Thoracic aorta (tissue), 2 donors: ENCODE measurements around the gene GLUL. TPM values are rescaled to one million over a fixed set of nuclear protein-coding genes. Genes with fewer than 3 reads are reported as not detected.

Experiments
- ATAC-seq: fragments of 150-250 bp; one replicate; pipeline ENCODE4 v1.8.0; 2017; ENCODE audit warnings: low read depth; ENCODE audit not compliant: insufficient number of reproducible peaks, low FRiP score
- DNase-seq: peaks from one replicate; pipeline ENCODE4 v3.0.0-alpha.2; 2020; ENCODE audit warnings: low spot score
- H3K27ac ChIP-seq, 2 donors: fragments of 200-600 bp; sonication (generic); 1 replicate in 1 of 2; 2 replicates in 1 of 2; pipeline ENCODE4 v1.5.1; 2016; ENCODE audit warnings: mild to moderate bottlenecking in 2 of 2, moderate library complexity in 2 of 2
- H3K27me3 ChIP-seq: fragments of 200-600 bp; sonication (generic); replicated peaks from 2 replicates; pipeline ENCODE4 v1.6.0; 2016; ENCODE audit warnings: mild to moderate bottlenecking; ENCODE audit not compliant: insufficient read depth
- H3K36me3 ChIP-seq: fragments of 200-600 bp; sonication (generic); one replicate; pipeline ENCODE4 v1.5.1; 2016
- H3K4me1 ChIP-seq, 2 donors: fragments of 200-600 bp; sonication (generic); 1 replicate in 1 of 2; 2 replicates in 1 of 2; pipeline versions ENCODE4 v1.5.1 to v1.6.0; 2016; ENCODE audit warnings: low read depth in 2 of 2, mild to moderate bottlenecking in 1 of 2; ENCODE audit not compliant: control insufficient read depth in 1 of 2
- H3K4me3 ChIP-seq: fragments of 200-600 bp; sonication (generic); 2 replicates; pipeline ENCODE4 v1.5.1; 2016; ENCODE audit warnings: mild to moderate bottlenecking
- H3K9me3 ChIP-seq: fragments of 200-600 bp; sonication (generic); 2 replicates; pipeline ENCODE4 v1.5.1; 2016
- CTCF ChIP-seq: fragments of 200-600 bp; sonication (generic); IDR thresholded peaks from one replicate; pipeline ENCODE4 v1.5.1; 2019; ENCODE audit warnings: antibody characterized with exemption
- total RNA-seq, 2 donors: library from RNA; depleted of rRNA; stranded (reverse); fragments of >200 nt; gene quantifications; one replicate each; pipeline versions ENCODE4 v1.1.0 to v1.2.3, GENCODE V29; 2016

Gene GLUL
- total RNA-seq, 2 donors from 2014 or later: 705 to 998 TPM

DNA sequence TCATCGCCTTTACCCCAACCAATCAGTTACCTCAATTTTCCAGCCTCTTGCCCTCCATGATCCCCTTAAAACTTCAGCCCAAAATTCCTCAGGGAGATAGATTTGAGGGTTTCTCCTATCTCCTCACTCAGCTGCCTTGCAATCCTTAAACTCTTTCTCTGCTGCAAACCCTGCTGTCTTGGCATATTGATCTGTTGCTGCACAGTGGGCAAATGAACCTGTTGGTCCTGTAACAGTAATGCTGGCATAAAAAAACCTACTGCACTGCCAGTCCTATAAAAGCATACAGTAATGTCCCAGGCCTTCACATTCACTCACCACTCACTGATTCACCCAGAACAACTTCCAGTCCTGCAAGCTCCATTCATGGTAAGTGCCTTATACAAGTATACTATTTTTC is 14.0 kb upstream of the GLUL start:
- H3K27me3 ChIP-seq: no peaks in the 10 kb centered on the region
- H3K27ac ChIP-seq: no peak overlapping the region
- H3K4me3 ChIP-seq: no peak overlapping the region
- H3K4me1 ChIP-seq: peaks cover 6 to 11% of the 10 kb centered on the region in 2 donors
- no peaks in the 10 kb centered on the region for H3K36me3 ChIP-seq
- H3K9me3 ChIP-seq: no peaks in the 10 kb centered on the region
- ATAC-seq (no peak), DNase-seq (no peak)
- TF ChIP-seq CTCF: no peak

DNA sequence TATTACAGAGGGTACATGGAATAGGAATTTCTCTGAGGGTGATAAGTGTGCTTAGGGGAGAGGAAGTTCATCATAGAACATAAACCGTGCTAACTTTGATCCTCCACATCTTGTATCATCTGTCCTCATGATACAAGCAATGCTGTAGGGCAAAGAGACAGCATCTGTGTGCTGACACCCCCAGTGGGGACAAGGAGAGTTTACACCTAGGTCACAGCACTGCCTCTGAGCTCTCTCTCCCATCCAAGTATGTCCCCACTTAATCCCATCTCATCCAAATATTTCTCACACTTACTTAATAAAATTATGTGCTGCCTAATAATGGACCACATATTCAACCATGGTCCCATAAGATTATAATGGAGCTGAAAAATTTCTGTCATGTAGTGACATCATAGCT is 13.2 kb upstream of the GLUL start:
- no peak overlapping the region for H3K27ac ChIP-seq
- DNase-seq (no peak), ATAC-seq (no peak)
- H3K27me3 ChIP-seq: no peaks in the 10 kb centered on the region
- no peaks in the 10 kb centered on the region for H3K9me3 ChIP-seq
- no peak for TF ChIP-seq CTCF
- peaks cover 0 to 3% of the 10 kb centered on the region in 2 donors for H3K4me1 ChIP-seq
- no peak overlapping the region for H3K4me3 ChIP-seq
- H3K36me3 ChIP-seq: no peaks in the 10 kb centered on the region

DNA sequence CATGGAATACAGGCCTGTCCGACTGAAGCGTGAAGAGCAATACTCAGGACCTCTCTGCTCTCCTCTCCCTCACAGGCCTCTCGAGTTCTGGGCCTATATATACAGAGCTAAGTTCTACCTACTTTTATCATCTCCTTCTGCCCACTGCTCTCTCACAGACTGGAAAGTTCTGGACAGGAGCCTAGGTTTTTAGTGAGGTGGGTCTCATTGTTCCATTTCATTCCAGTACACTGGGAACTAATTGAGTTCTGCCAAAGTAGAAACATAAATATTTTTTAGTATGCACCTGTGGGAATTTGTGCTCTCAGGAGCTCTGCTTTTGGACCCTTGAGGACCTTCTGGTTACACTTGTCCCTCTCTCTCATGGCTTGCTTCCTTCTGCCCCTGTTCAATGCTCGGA is 9.0 kb upstream of the GLUL start, which contains the start of gene TEDDM1:
Gene TEDDM1 (minus strand): TSS at position 101 of the 400 bp plus-strand sequence. CDS start 182 bp downstream, outside the sequence.
- DNase-seq (no peak), ATAC-seq (no peak)
- Histone ChIP-seq H3K27ac (no peak within 1 kb of the TSS), H3K36me3 (no peaks in the 10 kb centered on the region), H3K4me3 (no peak within 1 kb of the TSS), H3K4me1 (peaks cover 5 to 8% of the 10 kb centered on the region in 2 donors), H3K27me3 (no peaks in the 10 kb centered on the region), H3K9me3 (no peaks in the 10 kb centered on the region)
- TF ChIP-seq CTCF: no peak

- no peak overlapping the region for H3K27ac ChIP-seq
- H3K4me3 ChIP-seq: no peak overlapping the region
- H3K9me3 ChIP-seq: no peaks in the 10 kb centered on the region
- ATAC-seq (no peak), DNase-seq (no peak)
- H3K27me3 ChIP-seq: no peaks in the 10 kb centered on the region
- H3K4me1 ChIP-seq: peaks cover 6 to 8% of the 10 kb centered on the region in 2 donors
- H3K36me3 ChIP-seq: no peaks in the 10 kb centered on the region
- TF ChIP-seq CTCF: no peak
These were observed 6.2 kb upstream of the GLUL start for GRCh38 chr1:182397653-182398393.

GRCh38 chr1:182395906-182396305 is 4.3 kb upstream of the GLUL start:
- peaks cover 13 to 14% of the 10 kb centered on the region in 2 donors for H3K4me1 ChIP-seq
- no peaks in the 10 kb centered on the region for H3K36me3 ChIP-seq
- DNase-seq (no peak), ATAC-seq (no peak)
- no peaks in the 10 kb centered on the region for H3K27me3 ChIP-seq
- TF ChIP-seq CTCF: no peak
- H3K4me3 ChIP-seq: no peak overlapping the region
- H3K27ac ChIP-seq: no peak overlapping the region
- no peaks in the 10 kb centered on the region for H3K9me3 ChIP-seq
